Ovary (tissue), 9 donors: ENCODE data around the gene RBM5. TPM values are rescaled to one million over a fixed set of nuclear protein-coding genes. Genes with fewer than 3 reads are reported as not detected.
"Not testable (repeated sequence)": the region's sequence is repeated elsewhere in the genome, so short reads cannot be mapped to it uniquely, and the experiment has no call there.

Experiments used
- DNase-seq, 5 donors: peaks; one replicate each; pipeline ENCODE4 v3.0.0-alpha.2; 2019 to 2020
- H3K27ac ChIP-seq, 2 donors: fragments of 200-600 bp; one replicate each; pipeline versions ENCODE4 v1.5.1 to v1.8.0; 2019 to 2022
- H3K27me3 ChIP-seq: fragments of 200-600 bp; one replicate; pipeline ENCODE4 v1.8.0; 2022
- H3K36me3 ChIP-seq: fragments of 200-600 bp; sonication (generic); one replicate; pipeline ENCODE4 v1.5.1; 2019
- H3K4me1 ChIP-seq: one replicate; pipeline ENCODE4 v1.8.1; 2013; ENCODE audit warnings: mild to moderate bottlenecking, moderate library complexity; ENCODE audit not compliant: insufficient read depth
- H3K4me3 ChIP-seq: fragments of 200-600 bp; sonication (generic); one replicate; pipeline ENCODE4 v1.5.1; 2017
- H3K9me3 ChIP-seq, 2 donors: fragments of 200-600 bp in 1 of 2; sonication (generic) in 1 of 2; one replicate each; pipeline versions ENCODE4 v1.5.1 to v1.8.1; 2013 to 2019; ENCODE audit warnings: mild to moderate bottlenecking in 1 of 2, moderate library complexity in 1 of 2
- CTCF ChIP-seq, 3 donors: fragments of 450-650 bp in 2 of 3; fragments of 200-600 bp in 1 of 3; IDR thresholded peaks; one replicate each; pipeline versions ENCODE4 v1.5.1 to v1.8.0; 2016 to 2022; ENCODE audit warnings: antibody characterized with exemption in 3 of 3, mild to moderate bottlenecking in 1 of 3
- EP300 ChIP-seq: sonication (generic); formaldehyde crosslinking; IDR thresholded peaks from one replicate; pipeline ENCODE4 v1.6.1; 2017; ENCODE audit warnings: antibody characterized with exemption
- POLR2A ChIP-seq: fragments of 450-650 bp; IDR thresholded peaks from one replicate; pipeline ENCODE4 v1.6.1; 2017; ENCODE audit warnings: antibody characterized with exemption, mild to moderate bottlenecking, moderate library complexity
- WGBS, 3 donors: extraction: QIAGEN DNeasy Blood & Tissue Kit in 1 of 3; methylation state at CpG; one replicate each; pipeline versions ENCODE4 v1.1.5 to v1.1.7; 2013 to 2017; 5-methylcytosine and 5-hydroxymethylcytosine counted together
- intact Hi-C, 4 donors: fragments of 100-400 bp; cut with DNase I; formaldehyde crosslinking; loops; one replicate each; pipeline versions ENCODE4 v1.11.0 to v1.15.1; 2022 to 2023
- polyA plus RNA-seq, 2 donors: library from polyadenylated mRNA; stranded (reverse); fragments of 200-250 nt in 1 of 2; fragments of 350-450 nt in 1 of 2; fragmentation: Illumina TruSeq in 1 of 2; extraction: RNeasy Lipid Tissue Mini Kit (QIAGEN cat#74804) in 1 of 2; gene quantifications; one replicate each; pipeline ENCODE4 v1.2.3, GENCODE V29; 2013 to 2014
- total RNA-seq, 7 donors: library from RNA; depleted of rRNA in 2 of 7; stranded (reverse); fragments of >200 nt in 2 of 7; fragmentation: NEBNext Ultra II Directional in 3 of 7; extraction: Animal tissue kit (Norgen Biotek cat#: 25700) in 3 of 7; gene quantifications; one replicate each; pipeline versions ENCODE4 v1.1.0 to v1.2.4, GENCODE V29; 2016 to 2023
- donor health status: DM: no; HTN: no; CAD: no; lungs with moderate emphysema.
- donor health status: DM: no; HTN: no; CAD: no.
- donor health status: Bipolar disorder and iron deficiency.
- donor health status: DM: yes; HTN: yes; CAD: no.
- donor health status: DM: no; HTN: no; CAD: no.
- donor health status: DM: yes; HTN: yes; CAD: no.

RBM5 gene
- total and polyA plus RNA-seq, 9 donors = 123 to 207 (median 165) TPM

- no peak overlapping the region for H3K27ac ChIP-seq
- no peaks in the 10 kb centered on the region for H3K36me3 ChIP-seq
- no peak for TF ChIP-seq CTCF (IDR thresholded peaks at IDR 0.05)
- no peak for TF ChIP-seq EP300
- H3K4me3 ChIP-seq = no peak overlapping the region
- no peaks in the 10 kb centered on the region for H3K4me1 ChIP-seq
- 94 to 96% (median 95%) methylated on average over 6 of the region's 6 CpGs for WGBS, 3 donors
- H3K27me3 ChIP-seq = no peaks in the 10 kb centered on the region
- H3K9me3 ChIP-seq = no peaks in the 10 kb centered on the region
- DNase-seq = no peak
- intact Hi-C loops = no loop called here
These were observed 31.0 kb upstream of the RBM5 start for GRCh38 chr3:50057756-50058155.

GRCh38 chr3:50068134-50068533 lies 20.6 kb upstream of the RBM5 start:
- Histone ChIP-seq H3K9me3 (no peaks in the 10 kb centered on the region), H3K27ac (no peak overlapping the region), H3K4me1 (no peaks in the 10 kb centered on the region), H3K4me3 (no peak overlapping the region), H3K36me3 (no peaks in the 10 kb centered on the region), H3K27me3 (no peaks in the 10 kb centered on the region)
- no peak for DNase-seq
- intact Hi-C loops = no loop called here
- 80 to 90% (median 87%) methylated on average over 2 of the region's 2 CpGs for WGBS, 3 donors
- TF ChIP-seq CTCF (IDR thresholded peaks at IDR 0.05) (no peak), POLR2A (no peak), EP300 (no peak)

GRCh38 chr3:50078091-50078490 lies 10.6 kb upstream of the RBM5 start:
- Histone ChIP-seq H3K4me1 (no peaks in the 10 kb centered on the region), H3K4me3 (no peak overlapping the region), H3K9me3 (no peaks in the 10 kb centered on the region), H3K27me3 (no peaks in the 10 kb centered on the region), H3K27ac (no peak overlapping the region), H3K36me3 (no peaks in the 10 kb centered on the region)
- 89 to 99% (median 93%) methylated on average over 1 of the region's 1 CpG for WGBS, 3 donors
- no peak for DNase-seq
- no peak for TF ChIP-seq POLR2A
- TF ChIP-seq EP300 = no peak
- TF ChIP-seq CTCF (IDR thresholded peaks at IDR 0.05) = no peak
- intact Hi-C loops = no loop called here

GRCh38 chr3:50078622-50079021 lies 10.1 kb upstream of the RBM5 start:
- Histone ChIP-seq H3K4me3 (no peak overlapping the region), H3K27ac (no peak overlapping the region), H3K36me3 (no peaks in the 10 kb centered on the region), H3K4me1 (no peaks in the 10 kb centered on the region), H3K9me3 (no peaks in the 10 kb centered on the region), H3K27me3 (no peaks in the 10 kb centered on the region)
- 44 to 46% (median 46%) methylated on average over 1 of the region's 1 CpG for WGBS, 3 donors
- intact Hi-C loops = no loop called here
- no peak for TF ChIP-seq CTCF (IDR thresholded peaks at IDR 0.05)
- no peak for TF ChIP-seq EP300
- no peak for TF ChIP-seq POLR2A
- DNase-seq = no peak

- DNase-seq, H3K4me3 ChIP-seq, H3K9me3 ChIP-seq, intact Hi-C loops, H3K36me3 ChIP-seq, H3K4me1 ChIP-seq, H3K27ac ChIP-seq, H3K27me3 ChIP-seq: not testable (repeated sequence)
- 91 to 100% methylated on average over 11 to 21 of the region's 33 CpGs; no CpG with 5 or more reads in 1 of the 3 donors for WGBS, 3 donors
These were observed 3.8 kb upstream of the RBM5 start for GRCh38 chr3:50084951-50085350.
